Caco-2 (cell line): ENCODE results near the gene RHPN2. TPM values are rescaled to one million over a fixed set of nuclear protein-coding genes. Genes with fewer than 3 reads are reported as not detected.

Source experiments
- BruUV-seq: library from RNA; stranded (reverse); fragments of 400-500 nt; replicated peaks from 2 replicates; lab custom pipeline; 2021; lab: Mats Ljungman, UMichigan
- CTCF ChIA-PET: fragments of 300-600 bp; sonication (Branson Sonifier 250); formaldehyde crosslinking; loops from one replicate; lab custom pipeline; 2022; ENCODE audit warnings: antibody characterized with exemption; lab: Charles Lee
- POLR2A ChIA-PET: fragments of 300-600 bp; sonication (Branson Sonifier 250); formaldehyde crosslinking; loops from one replicate; lab custom pipeline; 2022; ENCODE audit warnings: antibody characterized with exemption; lab: Charles Lee
- DNase-seq, 2 experiments: peaks; one replicate each; pipeline versions ENCODE4 v3.0.0 to v3.0.0-alpha.2; 2020 to 2022
- H3K27me3 ChIP-seq: replicated peaks from 2 replicates; pipeline ENCODE4 v1.6.0; 2011; ENCODE audit warnings: low read length; ENCODE audit not compliant: control insufficient read depth, insufficient read depth
- H3K36me3 ChIP-seq: 2 replicates; pipeline ENCODE4 v1.5.1; 2011; ENCODE audit warnings: low read length; ENCODE audit not compliant: control insufficient read depth, insufficient read depth
- H3K4me1 ChIP-seq: fragments of 250-450 bp; sonication (Bioruptor Pico); 2 replicates; pipeline ENCODE4 v1.5.1; 2020; ENCODE audit warnings: mild to moderate bottlenecking
- H3K4me3 ChIP-seq: 2 replicates; pipeline ENCODE4 v1.5.1; 2011; ENCODE audit warnings: low read depth, mild to moderate bottlenecking, control low read depth, low read length
- H3K9me3 ChIP-seq: fragments of 250-450 bp; sonication (Bioruptor Pico); 2 replicates; pipeline ENCODE4 v1.5.1; 2020; ENCODE audit warnings: mild to moderate bottlenecking, moderate library complexity
- H3K27ac Mint-ChIP-seq: one replicate; pipeline ENCODE4 v1.8.0; 2022; ENCODE audit warnings: mixed read lengths; ENCODE audit not compliant: unreplicated experiment
- H3K27me3 Mint-ChIP-seq: one replicate; pipeline ENCODE4 v1.8.0; 2022; ENCODE audit warnings: mixed read lengths; ENCODE audit not compliant: insufficient read depth, unreplicated experiment
- H3K36me3 Mint-ChIP-seq: one replicate; pipeline ENCODE4 v1.8.0; 2022; ENCODE audit warnings: mild to moderate bottlenecking, mixed read lengths; ENCODE audit not compliant: insufficient read depth, unreplicated experiment
- H3K4me1 Mint-ChIP-seq: one replicate; pipeline ENCODE4 v1.8.0; 2022; ENCODE audit warnings: low read depth, mixed read lengths; ENCODE audit not compliant: unreplicated experiment
- H3K4me3 Mint-ChIP-seq: one replicate; pipeline ENCODE4 v1.8.0; 2022; ENCODE audit warnings: mild to moderate bottlenecking, moderate library complexity, mixed read lengths; ENCODE audit not compliant: unreplicated experiment
- H3K9me3 Mint-ChIP-seq: one replicate; pipeline ENCODE4 v1.8.0; 2022; ENCODE audit warnings: mixed read lengths; ENCODE audit not compliant: unreplicated experiment
- intact Hi-C: fragments of 100-400 bp; cut with micrococcal nuclease; formaldehyde crosslinking; loops from one replicate; pipeline ENCODE4 v1.10.0; 2022; ENCODE audit not compliant: unreplicated experiment
- total RNA-seq: library from RNA; stranded (reverse); gene quantifications from 2 replicates; pipeline ENCODE4 v1.2.3, GENCODE V29; 2022
- TF ChIP-seq, protein P1 (sequence below), 2 experiments: fragments of 200-600 bp in 1 of 2; IDR thresholded peaks; 1 replicate in 1 of 2; 2 replicates in 1 of 2; pipeline versions ENCODE4 v1.5.1 to v1.8.0; 2011 to 2022; ENCODE audit warnings: antibody characterized with exemption in 1 of 2, control low read depth in 1 of 2, inconsistent platforms in 1 of 2, low read depth in 1 of 2, low read length in 1 of 2, mild to moderate bottlenecking in 1 of 2, moderate library complexity in 1 of 2; ENCODE audit not compliant: insufficient read depth in 1 of 2, severe bottlenecking in 1 of 2, unreplicated experiment in 1 of 2

The RHPN2 gene
- total RNA-seq, 1 experiment from 2014 or later: 69.5 TPM

DNA sequence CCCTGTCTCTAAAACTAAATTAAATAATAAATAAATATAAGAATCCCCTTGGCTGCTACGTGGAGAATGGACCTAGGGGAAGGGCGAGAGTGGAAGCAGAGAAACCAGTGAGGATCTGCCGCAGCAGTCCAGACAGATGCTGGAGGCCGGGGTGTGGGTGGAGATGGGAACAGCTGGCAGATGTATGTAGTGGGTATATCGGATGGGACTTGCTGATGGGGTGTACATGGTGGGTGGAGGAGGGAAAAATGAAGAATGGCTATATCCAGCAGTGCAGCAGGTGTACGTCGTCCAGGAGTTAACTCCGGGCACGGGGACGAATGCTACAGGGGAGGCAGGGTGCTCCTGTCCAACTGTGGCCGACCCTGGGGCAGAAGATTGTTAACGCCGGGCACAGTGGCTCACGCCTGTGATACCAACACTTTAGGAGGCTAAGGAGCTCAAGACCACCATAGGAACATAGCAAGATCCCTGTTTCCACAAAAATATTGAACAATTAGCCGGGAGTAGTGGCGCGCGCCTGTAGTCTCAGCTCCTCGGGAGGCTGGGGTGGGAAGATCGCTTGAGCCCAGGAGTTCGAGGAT is 93.6 kb downstream of the RHPN2 start:
- ChIA-PET CTCF (interaction anchor here (0.5 to 0.8 kb wide), 4 partner anchors 113 to 826 kb away, joined by 3 to 5 read pairs (median 3); no protein-coding TSS in a partner anchor), POLR2A (interaction anchor here (0.9 to 1.1 kb wide), 2 partner anchors 38 to 205 kb away, joined by 3 to 7 read pairs; no protein-coding TSS in a partner anchor)
- H3K9me3 ChIP-seq: no peaks in the 10 kb centered on the region
- TF ChIP-seq, protein P1, sequence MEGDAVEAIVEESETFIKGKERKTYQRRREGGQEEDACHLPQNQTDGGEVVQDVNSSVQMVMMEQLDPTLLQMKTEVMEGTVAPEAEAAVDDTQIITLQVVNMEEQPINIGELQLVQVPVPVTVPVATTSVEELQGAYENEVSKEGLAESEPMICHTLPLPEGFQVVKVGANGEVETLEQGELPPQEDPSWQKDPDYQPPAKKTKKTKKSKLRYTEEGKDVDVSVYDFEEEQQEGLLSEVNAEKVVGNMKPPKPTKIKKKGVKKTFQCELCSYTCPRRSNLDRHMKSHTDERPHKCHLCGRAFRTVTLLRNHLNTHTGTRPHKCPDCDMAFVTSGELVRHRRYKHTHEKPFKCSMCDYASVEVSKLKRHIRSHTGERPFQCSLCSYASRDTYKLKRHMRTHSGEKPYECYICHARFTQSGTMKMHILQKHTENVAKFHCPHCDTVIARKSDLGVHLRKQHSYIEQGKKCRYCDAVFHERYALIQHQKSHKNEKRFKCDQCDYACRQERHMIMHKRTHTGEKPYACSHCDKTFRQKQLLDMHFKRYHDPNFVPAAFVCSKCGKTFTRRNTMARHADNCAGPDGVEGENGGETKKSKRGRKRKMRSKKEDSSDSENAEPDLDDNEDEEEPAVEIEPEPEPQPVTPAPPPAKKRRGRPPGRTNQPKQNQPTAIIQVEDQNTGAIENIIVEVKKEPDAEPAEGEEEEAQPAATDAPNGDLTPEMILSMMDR (IDR thresholded peaks at IDR 0.05; ENCODE audit: insufficient read depth in 1 of 2, low read depth in 1 of 2, low read length in 1 of 2, severe bottlenecking in 1 of 2, unreplicated experiment in 1 of 2): no peak
- intact Hi-C loops: loop anchor here (5.0 kb wide), 1 partner anchor 131 kb away; no protein-coding TSS in a partner anchor
- TSS peak; percentile 69 for BruUV-seq
- no peak for DNase-seq
- H3K4me3 ChIP-seq: peak overlapping the region; percentile 66
- no peaks in the 10 kb centered on the region for H3K27me3 ChIP-seq
- Mint-ChIP-seq H3K4me1 (no peaks in the 10 kb centered on the region), H3K4me3 (peak overlapping the region; percentile 88), H3K36me3 (peaks cover 51% of the 10 kb centered on the region), H3K27ac (peak overlapping the region; percentile 91), H3K9me3 (no peaks in the 10 kb centered on the region), H3K27me3 (no peaks in the 10 kb centered on the region)
- no peaks in the 10 kb centered on the region for H3K36me3 ChIP-seq
- H3K4me1 ChIP-seq: no peaks in the 10 kb centered on the region; the same call in 1 of the 2 replicates

DNA sequence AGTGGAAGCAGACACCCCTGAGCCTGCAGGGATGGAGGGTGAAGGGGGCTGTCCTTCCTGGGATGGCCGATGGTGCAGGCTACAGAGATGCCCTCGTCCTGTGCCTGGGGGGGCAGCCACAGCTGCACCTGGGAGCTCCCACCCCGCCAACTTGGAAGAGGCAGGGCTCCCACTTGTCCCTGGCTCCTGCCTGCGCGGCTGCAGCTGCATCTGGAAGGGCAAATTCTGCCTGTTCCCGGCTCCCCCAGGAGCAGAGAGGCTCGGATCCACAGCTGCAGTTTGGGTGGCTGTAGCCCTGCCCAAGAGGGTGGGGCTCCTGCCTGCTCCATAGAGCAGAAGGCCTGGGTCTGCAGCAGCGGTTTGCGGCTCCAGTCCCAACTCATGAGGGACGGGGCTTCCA is 95.1 kb downstream of the RHPN2 start:
- intact Hi-C loops: no loop called here
- H3K4me1 ChIP-seq: no peaks in the 10 kb centered on the region; the same call in 1 of the 2 replicates
- no peaks in the 10 kb centered on the region for H3K9me3 ChIP-seq
- POLR2A ChIA-PET: no interaction called here
- Mint-ChIP-seq H3K4me1 (no peaks in the 10 kb centered on the region), H3K27ac (no peak overlapping the region), H3K9me3 (no peaks in the 10 kb centered on the region), H3K36me3 (peaks cover 36% of the 10 kb centered on the region), H3K27me3 (no peaks in the 10 kb centered on the region), H3K4me3 (no peak overlapping the region)
- H3K27me3 ChIP-seq: no peaks in the 10 kb centered on the region
- H3K36me3 ChIP-seq: no peaks in the 10 kb centered on the region
- DNase-seq: no peak
- TF ChIP-seq, protein P1 (IDR thresholded peaks at IDR 0.05; ENCODE audit: insufficient read depth in 1 of 2, low read depth in 1 of 2, low read length in 1 of 2, severe bottlenecking in 1 of 2, unreplicated experiment in 1 of 2): no peak
- no TSS peak for BruUV-seq
- CTCF ChIA-PET: interaction anchor here (0.5 kb wide), 1 partner anchor 282 kb away, joined by 4 read pairs; no protein-coding TSS in a partner anchor
- no peak overlapping the region for H3K4me3 ChIP-seq

GRCh38 chr19:32966750-32967149 is 97.9 kb downstream of the RHPN2 start:
- Mint-ChIP-seq H3K4me3 (no peak overlapping the region), H3K9me3 (no peaks in the 10 kb centered on the region), H3K4me1 (no peaks in the 10 kb centered on the region), H3K27me3 (no peaks in the 10 kb centered on the region), H3K36me3 (peaks cover 9% of the 10 kb centered on the region), H3K27ac (no peak overlapping the region)
- CTCF ChIA-PET: no interaction called here
- Histone ChIP-seq H3K4me1 (no peaks in the 10 kb centered on the region; the same call in 1 of the 2 replicates), H3K27me3 (no peaks in the 10 kb centered on the region), H3K9me3 (no peaks in the 10 kb centered on the region), H3K4me3 (no peak overlapping the region), H3K36me3 (no peaks in the 10 kb centered on the region)
- BruUV-seq: no TSS peak
- TF ChIP-seq, protein P1 (IDR thresholded peaks at IDR 0.05; ENCODE audit: insufficient read depth in 1 of 2, low read depth in 1 of 2, low read length in 1 of 2, severe bottlenecking in 1 of 2, unreplicated experiment in 1 of 2): no peak
- no peak for DNase-seq
- intact Hi-C loops: no loop called here
- POLR2A ChIA-PET: no interaction called here
